Liver (tissue), 9 donors: ENCODE results near the gene KANSL1L. TPM values are rescaled to one million over a fixed set of nuclear protein-coding genes. Genes with fewer than 3 reads are reported as not detected.

Experiments used
- DNase-seq: peaks from one replicate; pipeline ENCODE4 v3.0.0-alpha.2; 2017; ENCODE audit warnings: low spot score
- H3K27ac ChIP-seq, 2 donors: one replicate each; pipeline ENCODE4 v1.7.0; 2013; ENCODE audit warnings: inconsistent platforms in 2 of 2, low read length in 2 of 2, control low read depth in 1 of 2, low read depth in 1 of 2, mild to moderate bottlenecking in 1 of 2
- H3K27me3 ChIP-seq, 4 donors: one replicate each; pipeline versions ENCODE4 v1.6.1 to v1.7.0; 2013; ENCODE audit warnings: low read length in 3 of 4, inconsistent platforms in 1 of 4, mild to moderate bottlenecking in 1 of 4, moderate library complexity in 1 of 4; ENCODE audit not compliant: control insufficient read depth in 4 of 4, insufficient read depth in 4 of 4
- H3K36me3 ChIP-seq, 4 donors: one replicate each; pipeline versions ENCODE4 v1.6.1 to v1.7.0; 2013; ENCODE audit warnings: low read length in 3 of 4, mild to moderate bottlenecking in 3 of 4, low read depth in 1 of 4, moderate library complexity in 1 of 4; ENCODE audit not compliant: control insufficient read depth in 4 of 4, insufficient read depth in 3 of 4
- H3K4me1 ChIP-seq, 4 donors: one replicate each; pipeline versions ENCODE4 v1.6.1 to v1.7.0; 2013; ENCODE audit warnings: low read length in 3 of 4, mild to moderate bottlenecking in 3 of 4, moderate library complexity in 1 of 4; ENCODE audit not compliant: control insufficient read depth in 4 of 4, insufficient read depth in 4 of 4
- H3K4me3 ChIP-seq, 3 donors: one replicate each; pipeline versions ENCODE4 v1.6.1 to v1.7.0; 2013; ENCODE audit warnings: low read length in 3 of 3, control low read depth in 1 of 3, low read depth in 1 of 3, mild to moderate bottlenecking in 1 of 3
- H3K9ac ChIP-seq, 2 donors: one replicate each; pipeline ENCODE4 v1.7.0; 2013; ENCODE audit warnings: low read length in 2 of 2, mild to moderate bottlenecking in 2 of 2, moderate library complexity in 2 of 2, control low read depth in 1 of 2, low read depth in 1 of 2
- H3K9me3 ChIP-seq, 4 donors: one replicate each; pipeline versions ENCODE4 v1.6.1 to v1.7.0; 2013; ENCODE audit warnings: low read length in 3 of 4; ENCODE audit not compliant: control insufficient read depth in 4 of 4
- EGR1 ChIP-seq, 2 donors: IDR thresholded peaks; 2 replicates each; pipeline ENCODE4 v1.6.1; 2016 to 2018; ENCODE audit warnings: antibody characterized with exemption in 2 of 2, low read depth in 2 of 2
- FOXA1 ChIP-seq: IDR thresholded peaks from 2 replicates; pipeline ENCODE4 v1.6.1; 2016; ENCODE audit warnings: antibody characterized with exemption
- GABPA ChIP-seq, 2 donors: IDR thresholded peaks in 1 of 2; conservative IDR thresholded peaks in 1 of 2; 2 replicates each; pipeline ENCODE4 v1.6.1; 2016; ENCODE audit warnings: antibody characterized with exemption in 2 of 2, mild to moderate bottlenecking in 1 of 2, moderate library complexity in 1 of 2
- HNF4A ChIP-seq, 2 donors: conservative IDR thresholded peaks; 2 replicates each; pipeline ENCODE4 v1.6.1; 2016; ENCODE audit warnings: antibody characterized with exemption in 2 of 2, mild to moderate bottlenecking in 2 of 2
- HNF4G ChIP-seq: IDR thresholded peaks from 2 replicates; pipeline ENCODE4 v1.6.1; 2016; ENCODE audit warnings: antibody characterized with exemption
- RAD21 ChIP-seq, 2 donors: IDR thresholded peaks; 2 replicates each; pipeline ENCODE4 v1.6.1; 2016; ENCODE audit warnings: antibody characterized with exemption in 2 of 2, mild to moderate bottlenecking in 2 of 2
- RXRA ChIP-seq, 2 donors: IDR thresholded peaks; 2 replicates each; pipeline ENCODE4 v1.6.1; 2017 to 2018; ENCODE audit warnings: antibody characterized with exemption in 2 of 2, mild to moderate bottlenecking in 1 of 2
- TAF1 ChIP-seq: conservative IDR thresholded peaks from 2 replicates; pipeline ENCODE4 v1.6.1; 2016; ENCODE audit warnings: antibody characterized with exemption, mild to moderate bottlenecking
- YY1 ChIP-seq: IDR thresholded peaks from 2 replicates; pipeline ENCODE4 v1.6.1; 2016; ENCODE audit warnings: antibody characterized with exemption, mild to moderate bottlenecking
- WGBS: extraction: QIAGEN DNeasy Blood & Tissue Kit; methylation state at CpG from one replicate; pipeline ENCODE4 v1.1.7; 2013; 5-methylcytosine and 5-hydroxymethylcytosine counted together
- polyA plus RNA-seq, 2 donors: library from polyadenylated mRNA; stranded (reverse) in 1 of 2; unstranded in 1 of 2; fragments of 200-250 nt in 1 of 2; fragments of >200 nt in 1 of 2; fragmentation: Nextera tagmentation in 1 of 2; extraction: Ambion mirVana in 1 of 2; gene quantifications; one replicate each; pipeline versions ENCODE4 v1.2.1 to v1.2.3, GENCODE V29; 2013 to 2015
- total RNA-seq, 2 donors: library from RNA; depleted of rRNA; stranded (reverse); fragments of >200 nt; gene quantifications; one replicate each; pipeline ENCODE4 v1.2.3, GENCODE V29; 2014
- TF ChIP-seq, protein P1 (sequence below): fragments of 150-350 bp; IDR thresholded peaks from 2 replicates; pipeline ENCODE4 v1.5.1; 2017; ENCODE audit warnings: improper control_type of control experiment, low read depth, low read length; ENCODE audit not compliant: missing input control
- TF ChIP-seq, protein P2 (sequence below): IDR thresholded peaks from 2 replicates; pipeline ENCODE4 v1.6.1; 2016; ENCODE audit warnings: antibody characterized with exemption
- TF ChIP-seq, protein P3 (sequence below): IDR thresholded peaks from 2 replicates; pipeline ENCODE4 v1.6.1; 2016; ENCODE audit warnings: antibody characterized with exemption
- TF ChIP-seq, protein P4 (sequence below): IDR thresholded peaks from 2 replicates; pipeline ENCODE4 v1.6.1; 2016; ENCODE audit warnings: antibody characterized with exemption, mild to moderate bottlenecking
- TF ChIP-seq, protein P5 (sequence below): IDR thresholded peaks from 2 replicates; pipeline ENCODE4 v1.6.1; 2016; ENCODE audit warnings: antibody characterized with exemption
- donor health status: healthy.
- donor health status: healthy.
- donor health status: healthy.
- donor health status: healthy.
- donor health status: healthy.

KANSL1L gene
- total and polyA plus RNA-seq, 4 donors, result 2.1 to 31.6 (median 11.4) TPM

DNA sequence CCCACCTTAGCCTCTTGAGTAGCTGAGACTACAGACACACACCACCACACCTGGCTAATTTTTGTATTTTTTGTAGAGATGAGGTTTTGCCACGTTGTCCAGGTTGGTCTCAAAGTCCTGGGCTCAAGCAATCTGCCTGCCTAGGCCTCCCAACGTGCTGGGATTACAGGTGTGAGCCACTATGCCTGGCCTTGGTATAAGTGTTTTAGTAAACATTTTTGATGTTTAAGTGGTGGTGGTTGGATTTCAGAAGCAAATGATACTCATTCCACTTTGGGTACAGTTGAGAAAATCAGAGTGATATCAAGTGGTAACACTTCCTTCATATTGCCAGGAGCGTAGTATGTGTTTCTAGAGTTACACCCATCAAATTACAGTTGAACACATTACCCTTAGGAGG is 28.6 kb upstream of the KANSL1L start:
- DNase-seq, result no peak

DNA sequence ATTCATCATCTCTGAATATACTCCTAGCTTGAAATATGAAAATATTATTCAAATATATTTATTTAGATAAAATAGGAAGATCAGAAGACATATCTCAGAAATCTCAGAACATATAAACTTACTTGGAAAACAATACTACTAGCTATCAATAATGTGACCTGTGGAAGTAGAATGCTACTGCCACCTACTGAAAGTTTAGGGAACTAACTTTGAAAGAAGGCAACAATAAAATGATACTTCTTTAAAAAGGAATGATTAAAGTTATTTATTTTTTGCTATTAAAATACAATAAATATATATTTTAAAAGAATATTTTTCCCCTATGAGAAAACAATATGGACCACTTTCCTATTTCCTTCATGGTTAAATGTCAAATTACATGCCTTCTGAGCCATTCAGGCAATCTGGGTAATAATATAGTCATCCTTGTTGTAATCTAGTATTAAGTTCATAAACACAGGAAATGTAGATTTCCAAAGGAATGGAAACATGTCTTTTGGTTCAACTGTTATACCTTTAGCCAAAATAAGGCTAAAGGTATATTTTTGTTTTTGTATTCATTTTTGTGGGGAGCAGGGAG is 28.1 kb upstream of the KANSL1L start:
- TF ChIP-seq, protein P1, sequence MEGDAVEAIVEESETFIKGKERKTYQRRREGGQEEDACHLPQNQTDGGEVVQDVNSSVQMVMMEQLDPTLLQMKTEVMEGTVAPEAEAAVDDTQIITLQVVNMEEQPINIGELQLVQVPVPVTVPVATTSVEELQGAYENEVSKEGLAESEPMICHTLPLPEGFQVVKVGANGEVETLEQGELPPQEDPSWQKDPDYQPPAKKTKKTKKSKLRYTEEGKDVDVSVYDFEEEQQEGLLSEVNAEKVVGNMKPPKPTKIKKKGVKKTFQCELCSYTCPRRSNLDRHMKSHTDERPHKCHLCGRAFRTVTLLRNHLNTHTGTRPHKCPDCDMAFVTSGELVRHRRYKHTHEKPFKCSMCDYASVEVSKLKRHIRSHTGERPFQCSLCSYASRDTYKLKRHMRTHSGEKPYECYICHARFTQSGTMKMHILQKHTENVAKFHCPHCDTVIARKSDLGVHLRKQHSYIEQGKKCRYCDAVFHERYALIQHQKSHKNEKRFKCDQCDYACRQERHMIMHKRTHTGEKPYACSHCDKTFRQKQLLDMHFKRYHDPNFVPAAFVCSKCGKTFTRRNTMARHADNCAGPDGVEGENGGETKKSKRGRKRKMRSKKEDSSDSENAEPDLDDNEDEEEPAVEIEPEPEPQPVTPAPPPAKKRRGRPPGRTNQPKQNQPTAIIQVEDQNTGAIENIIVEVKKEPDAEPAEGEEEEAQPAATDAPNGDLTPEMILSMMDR, result peak; percentile 62
- TF ChIP-seq, protein P2, sequence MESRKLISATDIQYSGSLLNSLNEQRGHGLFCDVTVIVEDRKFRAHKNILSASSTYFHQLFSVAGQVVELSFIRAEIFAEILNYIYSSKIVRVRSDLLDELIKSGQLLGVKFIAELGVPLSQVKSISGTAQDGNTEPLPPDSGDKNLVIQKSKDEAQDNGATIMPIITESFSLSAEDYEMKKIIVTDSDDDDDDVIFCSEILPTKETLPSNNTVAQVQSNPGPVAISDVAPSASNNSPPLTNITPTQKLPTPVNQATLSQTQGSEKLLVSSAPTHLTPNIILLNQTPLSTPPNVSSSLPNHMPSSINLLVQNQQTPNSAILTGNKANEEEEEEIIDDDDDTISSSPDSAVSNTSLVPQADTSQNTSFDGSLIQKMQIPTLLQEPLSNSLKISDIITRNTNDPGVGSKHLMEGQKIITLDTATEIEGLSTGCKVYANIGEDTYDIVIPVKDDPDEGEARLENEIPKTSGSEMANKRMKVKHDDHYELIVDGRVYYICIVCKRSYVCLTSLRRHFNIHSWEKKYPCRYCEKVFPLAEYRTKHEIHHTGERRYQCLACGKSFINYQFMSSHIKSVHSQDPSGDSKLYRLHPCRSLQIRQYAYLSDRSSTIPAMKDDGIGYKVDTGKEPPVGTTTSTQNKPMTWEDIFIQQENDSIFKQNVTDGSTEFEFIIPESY, result no peak
- TF ChIP-seq RAD21 (IDR thresholded peaks at IDR 0.05), result peak; percentile 81 to 84
- no peaks in the 10 kb centered on the region for H3K9me3 ChIP-seq
- no peak for DNase-seq
- H3K4me1 ChIP-seq, result peaks cover 0 to 9% (median 5%) of the 10 kb centered on the region in 4 donors
- no peak overlapping the region for H3K9ac ChIP-seq
- peaks cover 0 to 7% (median 0%) of the 10 kb centered on the region in 4 donors for H3K36me3 ChIP-seq
- no peak overlapping the region for H3K27ac ChIP-seq
- H3K4me3 ChIP-seq, result no peak overlapping the region
- no peaks in the 10 kb centered on the region for H3K27me3 ChIP-seq

More for the DNA sequence above, 28.6 kb upstream of the KANSL1L start:
- 61% methylated on average over 3 of the region's 3 CpGs for WGBS
- Histone ChIP-seq H3K4me1 (peaks cover 0 to 5% (median 2%) of the 10 kb centered on the region in 4 donors), H3K27ac (no peak overlapping the region), H3K27me3 (no peaks in the 10 kb centered on the region), H3K36me3 (peaks cover 0 to 7% (median 0%) of the 10 kb centered on the region in 4 donors), H3K4me3 (no peak overlapping the region), H3K9ac (no peak overlapping the region), H3K9me3 (no peaks in the 10 kb centered on the region)
- TF ChIP-seq YY1 (no peak), HNF4A (conservative IDR thresholded peaks at IDR 0.05) (peak in 1 of 2 donors; percentile 45)

DNA sequence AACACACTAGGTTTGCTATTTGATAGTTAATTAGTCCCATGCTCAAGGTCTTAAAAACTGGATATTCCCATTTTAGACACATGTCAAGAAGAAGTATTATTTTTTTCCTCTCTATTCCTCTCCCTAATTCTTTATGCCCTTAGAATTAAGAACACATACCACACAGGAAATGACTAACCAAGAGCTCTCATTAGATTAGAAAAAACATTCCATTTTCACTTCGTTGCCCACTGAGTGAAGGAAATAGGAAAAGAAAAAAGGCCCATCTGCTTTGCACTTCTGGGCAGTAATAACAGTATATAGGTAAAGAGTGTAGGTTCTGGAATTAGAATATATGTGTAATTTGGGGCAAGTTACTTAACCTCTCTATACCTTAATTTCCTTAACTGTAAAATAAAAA is 27.1 kb upstream of the KANSL1L start:
- H3K4me3 ChIP-seq, result no peak overlapping the region
- no peaks in the 10 kb centered on the region for H3K27me3 ChIP-seq
- H3K9me3 ChIP-seq, result no peaks in the 10 kb centered on the region
- H3K4me1 ChIP-seq, result peaks cover 0 to 13% (median 5%) of the 10 kb centered on the region in 4 donors
- no peak for DNase-seq
- 49% methylated on average over 1 of the region's 1 CpG for WGBS
- no peak overlapping the region for H3K27ac ChIP-seq
- H3K36me3 ChIP-seq, result peaks cover 0 to 3% (median 0%) of the 10 kb centered on the region in 4 donors
- no peak overlapping the region for H3K9ac ChIP-seq
- TF ChIP-seq RXRA (IDR thresholded peaks at IDR 0.05), result no peak
- TF ChIP-seq GABPA (IDR thresholded peaks at IDR 0.05 in 1 of 2, conservative IDR thresholded peaks at IDR 0.05 in 1 of 2), result no peak
- TF ChIP-seq, protein P2, result no peak
- TF ChIP-seq RAD21 (IDR thresholded peaks at IDR 0.05), result no peak
- no peak for TF ChIP-seq HNF4G
- TF ChIP-seq, protein P1, result no peak
- TF ChIP-seq, protein P3, sequence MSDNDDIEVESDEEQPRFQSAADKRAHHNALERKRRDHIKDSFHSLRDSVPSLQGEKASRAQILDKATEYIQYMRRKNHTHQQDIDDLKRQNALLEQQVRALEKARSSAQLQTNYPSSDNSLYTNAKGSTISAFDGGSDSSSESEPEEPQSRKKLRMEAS, result no peak
- TF ChIP-seq EGR1 (IDR thresholded peaks at IDR 0.05; ENCODE audit: low read depth in 2 of 2), result no peak
- no peak for TF ChIP-seq FOXA1
- no peak for TF ChIP-seq TAF1
- TF ChIP-seq, protein P4, sequence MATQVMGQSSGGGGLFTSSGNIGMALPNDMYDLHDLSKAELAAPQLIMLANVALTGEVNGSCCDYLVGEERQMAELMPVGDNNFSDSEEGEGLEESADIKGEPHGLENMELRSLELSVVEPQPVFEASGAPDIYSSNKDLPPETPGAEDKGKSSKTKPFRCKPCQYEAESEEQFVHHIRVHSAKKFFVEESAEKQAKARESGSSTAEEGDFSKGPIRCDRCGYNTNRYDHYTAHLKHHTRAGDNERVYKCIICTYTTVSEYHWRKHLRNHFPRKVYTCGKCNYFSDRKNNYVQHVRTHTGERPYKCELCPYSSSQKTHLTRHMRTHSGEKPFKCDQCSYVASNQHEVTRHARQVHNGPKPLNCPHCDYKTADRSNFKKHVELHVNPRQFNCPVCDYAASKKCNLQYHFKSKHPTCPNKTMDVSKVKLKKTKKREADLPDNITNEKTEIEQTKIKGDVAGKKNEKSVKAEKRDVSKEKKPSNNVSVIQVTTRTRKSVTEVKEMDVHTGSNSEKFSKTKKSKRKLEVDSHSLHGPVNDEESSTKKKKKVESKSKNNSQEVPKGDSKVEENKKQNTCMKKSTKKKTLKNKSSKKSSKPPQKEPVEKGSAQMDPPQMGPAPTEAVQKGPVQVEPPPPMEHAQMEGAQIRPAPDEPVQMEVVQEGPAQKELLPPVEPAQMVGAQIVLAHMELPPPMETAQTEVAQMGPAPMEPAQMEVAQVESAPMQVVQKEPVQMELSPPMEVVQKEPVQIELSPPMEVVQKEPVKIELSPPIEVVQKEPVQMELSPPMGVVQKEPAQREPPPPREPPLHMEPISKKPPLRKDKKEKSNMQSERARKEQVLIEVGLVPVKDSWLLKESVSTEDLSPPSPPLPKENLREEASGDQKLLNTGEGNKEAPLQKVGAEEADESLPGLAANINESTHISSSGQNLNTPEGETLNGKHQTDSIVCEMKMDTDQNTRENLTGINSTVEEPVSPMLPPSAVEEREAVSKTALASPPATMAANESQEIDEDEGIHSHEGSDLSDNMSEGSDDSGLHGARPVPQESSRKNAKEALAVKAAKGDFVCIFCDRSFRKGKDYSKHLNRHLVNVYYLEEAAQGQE, result no peak
- TF ChIP-seq, protein P5, sequence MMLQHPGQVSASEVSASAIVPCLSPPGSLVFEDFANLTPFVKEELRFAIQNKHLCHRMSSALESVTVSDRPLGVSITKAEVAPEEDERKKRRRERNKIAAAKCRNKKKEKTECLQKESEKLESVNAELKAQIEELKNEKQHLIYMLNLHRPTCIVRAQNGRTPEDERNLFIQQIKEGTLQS, result no peak
